SK-N-MC (cell line): ENCODE results near the gene WDR46.

Experiments
- DNase-seq: peaks from one replicate; pipeline ENCODE4 v3.0.0-alpha.2; 2011; ENCODE audit warnings: low read depth, low spot score
- H3K27ac ChIP-seq: fragments of 200-600 bp; sonication (generic); 2 replicates; pipeline ENCODE4 v1.5.1; 2016; ENCODE audit warnings: mixed run types
- H3K36me3 ChIP-seq: fragments of 200-600 bp; sonication (generic); 2 replicates; pipeline ENCODE4 v1.6.1; 2017; ENCODE audit warnings: antibody characterized with exemption, low read length, mixed read lengths; ENCODE audit not compliant: insufficient read depth
- H3K4me3 ChIP-seq: fragments of 200-600 bp; sonication (generic); 2 replicates; pipeline ENCODE4 v1.5.1; 2016
- H3K9ac ChIP-seq: fragments of 200-600 bp; sonication (generic); 2 replicates; pipeline ENCODE4 v1.8.0; 2017; ENCODE audit warnings: mixed run types, mixed read lengths; ENCODE audit not compliant: insufficient read length
- H3K9me3 ChIP-seq: fragments of 200-600 bp; sonication (generic); 2 replicates; pipeline ENCODE4 v1.6.1; 2017; ENCODE audit warnings: low read depth, mild to moderate bottlenecking, antibody characterized with exemption, low read length, moderate library complexity, mixed read lengths
- EZH2 ChIP-seq: fragments of 200-600 bp; sonication (generic); IDR thresholded peaks from one replicate; pipeline ENCODE4 v1.6.1; 2017; ENCODE audit warnings: antibody characterized with exemption
- FOXP2 ChIP-seq: optimal IDR thresholded peaks from 2 replicates; pipeline ENCODE3; 2011; ENCODE audit warnings: mild to moderate bottlenecking, moderate library complexity; ENCODE audit not compliant: insufficient read depth; ENCODE audit errors: extremely low read length, control extremely low read depth
- POLR2AphosphoS5 ChIP-seq: IDR thresholded peaks from 2 replicates; pipeline ENCODE4 v1.6.1; 2012; ENCODE audit warnings: mild to moderate bottlenecking, low read depth, low read length, borderline replicate concordance

Gene WDR46

DNA sequence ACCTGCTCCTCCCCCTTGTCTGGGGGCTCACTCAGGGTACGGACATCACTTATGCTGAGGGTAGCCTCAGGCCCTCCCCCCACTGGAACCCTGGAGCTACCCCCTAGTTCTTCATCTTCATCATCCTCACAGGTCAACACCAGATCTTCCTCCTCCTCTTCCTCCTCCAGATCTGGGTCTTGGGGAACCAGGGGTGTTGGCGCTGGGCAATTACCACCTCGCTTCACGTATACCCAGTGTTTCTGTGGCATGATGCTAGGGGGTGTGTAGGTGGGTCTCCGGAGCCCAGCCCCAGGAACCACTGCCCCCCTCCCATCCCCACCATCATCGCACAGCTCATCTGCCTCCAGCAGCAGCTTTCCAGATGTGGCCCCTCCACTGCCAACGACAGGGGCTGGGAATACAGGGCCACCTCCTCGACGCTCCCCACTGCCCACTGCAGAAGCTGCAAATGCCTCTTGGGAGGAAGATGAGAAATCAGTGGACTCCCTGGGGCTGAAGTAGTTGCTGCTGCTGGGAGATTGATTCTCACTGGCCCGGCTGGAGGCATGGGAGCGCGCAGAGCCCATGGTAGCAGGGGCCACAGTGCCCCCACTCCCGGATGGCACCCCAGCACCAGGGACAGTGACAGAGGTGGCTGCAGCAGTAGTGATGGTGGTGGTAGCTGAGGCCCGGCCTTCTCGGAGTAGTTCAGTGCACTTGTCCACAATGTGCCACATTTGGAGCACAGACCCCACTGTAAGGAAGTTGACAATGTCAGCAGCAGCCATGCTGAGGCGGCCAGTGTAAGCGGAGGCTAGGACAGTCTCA lies 27.0 kb upstream of the WDR46 start:
- H3K9me3 ChIP-seq = no peaks in the 10 kb centered on the region
- no peak for TF ChIP-seq POLR2AphosphoS5
- no peak for TF ChIP-seq EZH2
- no peak for TF ChIP-seq FOXP2
- H3K27ac ChIP-seq = no peak overlapping the region
- no peak for DNase-seq
- H3K36me3 ChIP-seq = peaks cover 28% of the 10 kb centered on the region
- H3K4me3 ChIP-seq = no peak overlapping the region
- no peak overlapping the region for H3K9ac ChIP-seq

DNA sequence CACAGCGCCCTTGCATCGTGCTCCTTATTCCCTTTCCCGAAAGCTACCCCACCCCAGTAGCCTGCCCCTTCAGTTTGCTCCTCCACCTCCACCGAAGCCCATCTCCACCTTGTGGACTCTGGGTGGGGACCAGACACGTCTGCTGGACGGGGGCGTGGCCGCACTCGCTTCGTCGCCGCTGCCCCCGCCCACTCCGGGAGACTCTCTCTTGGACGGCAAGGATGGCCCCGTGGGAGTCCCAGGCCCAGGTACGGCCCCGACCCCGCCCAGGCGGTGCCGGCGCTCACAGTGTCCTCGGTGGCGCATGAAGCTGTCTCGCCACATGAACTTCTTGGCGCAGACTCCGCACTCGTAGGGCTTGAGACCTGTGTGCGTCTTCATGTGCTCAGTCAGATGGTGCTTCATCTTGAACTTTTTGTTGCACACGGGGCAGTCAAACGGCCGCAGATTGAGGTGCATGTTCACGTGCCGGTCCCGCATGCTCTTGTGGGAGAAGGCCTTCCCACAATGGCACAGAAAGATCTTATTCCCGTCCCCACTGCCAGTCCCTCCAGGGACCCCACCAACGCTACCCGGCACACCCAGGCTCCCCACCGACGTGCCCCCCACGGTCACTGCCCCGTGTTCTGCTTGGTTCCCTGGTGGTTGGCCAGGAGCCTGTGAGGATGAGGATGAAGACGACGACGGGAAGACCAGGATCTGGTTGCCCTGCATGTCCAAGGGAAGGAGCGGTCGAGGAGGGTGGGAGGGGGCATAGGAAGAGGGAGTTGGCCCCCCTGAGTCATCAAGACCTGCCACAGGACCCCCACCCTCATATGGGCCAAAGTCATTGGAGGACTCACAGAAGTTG lies 26.1 kb upstream of the WDR46 start:
- DNase-seq = no peak
- Histone ChIP-seq H3K9ac (no peak overlapping the region), H3K4me3 (peak overlapping the region; percentile 96), H3K9me3 (no peaks in the 10 kb centered on the region), H3K27ac (no peak overlapping the region), H3K36me3 (peaks cover 20% of the 10 kb centered on the region)
- TF ChIP-seq FOXP2 (no peak), EZH2 (no peak), POLR2AphosphoS5 (no peak; the same call in 1 of the 2 replicates)

DNA sequence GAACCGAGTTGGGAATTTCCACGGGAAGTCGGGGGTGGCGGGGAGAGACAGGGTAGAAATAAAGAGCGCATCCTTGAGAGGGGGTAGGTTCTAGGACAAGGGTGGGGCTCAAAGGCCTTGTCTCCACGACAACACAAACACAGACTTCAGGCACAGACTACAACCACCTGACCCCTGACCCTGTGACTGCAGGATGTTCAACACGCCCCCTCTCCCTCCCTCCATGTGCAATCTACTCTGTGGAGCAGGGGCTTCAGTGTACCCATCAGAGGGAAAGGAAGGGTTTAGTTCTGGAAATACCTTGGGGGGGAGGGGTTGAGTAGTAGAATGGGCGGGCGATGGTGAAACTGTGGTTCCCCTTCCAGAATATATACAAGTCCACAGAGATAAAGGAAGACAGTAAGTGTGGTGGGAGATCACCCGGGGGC lies 25.5 kb upstream of the WDR46 start:
- no peaks in the 10 kb centered on the region for H3K9me3 ChIP-seq
- H3K27ac ChIP-seq = no peak overlapping the region
- TF ChIP-seq POLR2AphosphoS5 (peak; percentile 50), EZH2 (no peak)
- H3K4me3 ChIP-seq = peak overlapping the region; percentile 96
- H3K36me3 ChIP-seq = peaks cover 14% of the 10 kb centered on the region
- H3K9ac ChIP-seq = peak overlapping the region; percentile 85
- no peak for DNase-seq

DNA sequence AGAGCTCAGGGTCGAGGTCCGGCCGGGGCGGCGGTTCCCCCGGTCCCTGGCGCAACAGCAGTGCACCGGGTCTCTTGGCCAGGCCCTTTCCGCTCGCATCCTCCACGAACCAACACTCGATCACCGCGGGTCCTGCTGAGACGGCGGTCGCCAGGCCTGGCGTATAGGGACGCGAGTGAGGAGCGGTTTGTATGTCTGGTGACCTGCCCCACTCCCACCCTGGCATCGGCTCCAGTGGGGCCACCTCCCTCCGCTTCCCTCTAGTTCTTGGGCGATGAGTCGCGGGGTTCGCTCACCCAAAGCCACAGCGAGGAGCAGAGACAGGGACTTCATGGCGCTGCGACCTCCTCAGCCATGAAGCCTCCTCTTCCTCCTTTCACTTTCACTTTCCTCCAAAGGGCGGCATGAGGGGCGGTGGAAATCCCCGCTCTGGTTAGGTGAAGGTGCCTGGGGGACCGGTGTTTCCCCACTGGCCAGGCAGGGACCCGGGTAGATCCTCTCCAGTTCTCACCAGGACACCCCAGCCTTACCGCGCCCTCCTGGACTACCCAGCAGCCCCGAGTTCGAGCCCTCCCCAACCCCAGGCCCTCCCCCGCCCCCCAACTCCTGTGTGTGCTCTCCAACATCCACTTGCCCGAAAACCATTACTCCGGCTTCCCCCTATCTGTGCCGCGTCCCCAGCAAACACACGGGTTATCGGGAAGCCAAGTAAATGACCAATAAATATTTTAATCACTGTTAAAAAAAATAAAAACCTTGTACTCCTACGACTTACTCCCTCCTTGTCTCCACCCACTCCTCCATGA lies 24.9 kb upstream of the WDR46 start, which contains the start of gene TAPBP:
TSS of gene TAPBP (minus strand) at position 370 of the 806 bp plus-strand sequence. CDS start at position 333, 37 bp downstream.
- Histone ChIP-seq H3K9me3 (no peaks in the 10 kb centered on the region), H3K9ac (peak within 1 kb of the TSS; percentile 85), H3K36me3 (peaks cover 8% of the 10 kb centered on the region), H3K4me3 (peak within 1 kb of the TSS; percentile 96), H3K27ac (peak within 1 kb of the TSS; percentile 69)
- TF ChIP-seq EZH2 (no peak), POLR2AphosphoS5 (0 out of 2 replicates have a peak, but pooled peaks have one; percentile 12), FOXP2 (no peak)
- no peak for DNase-seq

DNA sequence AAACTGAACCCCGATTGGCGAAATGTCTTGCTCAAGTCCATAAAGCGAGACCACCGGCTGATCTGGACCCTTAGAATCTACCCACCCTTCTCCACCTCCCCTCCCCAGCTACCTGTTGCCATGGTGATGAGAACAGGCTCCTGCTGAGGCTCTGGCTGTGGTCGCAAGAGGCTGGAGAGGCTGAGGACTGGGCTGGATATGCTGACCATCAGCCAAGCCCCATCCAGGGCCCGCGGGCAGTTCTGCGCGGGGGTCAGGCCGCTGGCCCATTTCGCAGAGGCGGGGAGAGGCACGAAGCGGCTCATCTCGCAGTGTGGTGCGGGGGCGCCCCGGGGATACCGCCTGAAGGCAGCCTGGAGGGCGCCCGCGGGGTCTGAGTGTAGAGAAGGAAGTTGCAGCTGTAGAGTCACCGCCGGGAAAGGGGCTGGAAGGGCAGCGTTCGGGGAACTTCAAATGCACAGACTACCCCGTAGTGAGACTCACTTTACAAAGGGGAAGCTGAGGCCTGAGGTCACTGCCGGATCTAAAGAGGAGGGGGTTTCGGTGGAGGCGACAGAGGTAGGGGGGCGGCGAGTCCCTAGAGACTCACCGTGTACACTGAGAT lies 24.2 kb upstream of the WDR46 start:
- Histone ChIP-seq H3K27ac (peak overlapping the region; percentile 69), H3K9me3 (no peaks in the 10 kb centered on the region), H3K36me3 (peaks cover under 1% of the 10 kb centered on the region; the same call in 1 of the 2 replicates), H3K9ac (peak overlapping the region; percentile 85), H3K4me3 (peak overlapping the region; percentile 96)
- no peak for DNase-seq
- peak; percentile 29 for TF ChIP-seq POLR2AphosphoS5
- no peak for TF ChIP-seq EZH2
- TF ChIP-seq FOXP2 = no peak

DNA sequence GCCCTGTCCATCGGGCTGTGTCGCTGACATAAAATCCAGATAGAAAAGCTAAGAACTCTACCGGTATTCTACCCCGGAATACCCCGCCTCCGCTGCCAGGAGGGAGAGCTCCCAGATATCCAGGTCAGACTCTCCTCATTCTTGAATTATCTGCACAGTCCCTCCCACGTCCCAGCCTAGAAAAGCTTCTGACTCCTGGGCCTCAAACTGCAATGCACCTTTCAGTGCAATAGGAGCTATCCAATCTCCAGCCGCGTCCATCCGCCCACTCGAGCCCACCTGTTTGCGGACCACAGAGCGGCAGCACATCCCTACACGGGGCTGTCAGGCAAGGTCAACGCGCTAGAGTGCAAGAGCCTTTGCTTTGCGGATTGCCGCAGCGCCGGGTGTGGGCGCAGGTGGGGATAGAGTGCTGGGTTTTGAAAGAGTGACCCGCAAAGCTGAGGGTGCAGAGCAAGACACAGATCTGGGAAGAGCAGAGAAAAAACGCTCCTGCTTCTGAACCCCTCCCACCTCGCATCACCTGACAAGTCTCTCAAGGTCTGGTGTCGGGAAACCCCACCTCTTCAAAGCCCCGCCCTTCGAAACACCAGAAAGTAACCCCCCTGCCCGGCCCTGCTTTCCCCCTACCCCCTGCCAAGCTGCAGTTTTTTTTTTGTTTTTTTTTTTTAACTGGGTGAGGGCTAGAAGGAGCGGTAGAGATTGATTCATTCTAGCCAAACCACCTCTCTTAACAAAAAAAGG lies 23.5 kb upstream of the WDR46 start:
- Histone ChIP-seq H3K4me3 (peak overlapping the region; percentile 96), H3K27ac (peak overlapping the region; percentile 74), H3K36me3 (no peaks in the 10 kb centered on the region), H3K9ac (peak overlapping the region; percentile 85), H3K9me3 (no peaks in the 10 kb centered on the region)
- TF ChIP-seq FOXP2 (no peak), POLR2AphosphoS5 (no peak), EZH2 (no peak)
- no peak for DNase-seq

DNA sequence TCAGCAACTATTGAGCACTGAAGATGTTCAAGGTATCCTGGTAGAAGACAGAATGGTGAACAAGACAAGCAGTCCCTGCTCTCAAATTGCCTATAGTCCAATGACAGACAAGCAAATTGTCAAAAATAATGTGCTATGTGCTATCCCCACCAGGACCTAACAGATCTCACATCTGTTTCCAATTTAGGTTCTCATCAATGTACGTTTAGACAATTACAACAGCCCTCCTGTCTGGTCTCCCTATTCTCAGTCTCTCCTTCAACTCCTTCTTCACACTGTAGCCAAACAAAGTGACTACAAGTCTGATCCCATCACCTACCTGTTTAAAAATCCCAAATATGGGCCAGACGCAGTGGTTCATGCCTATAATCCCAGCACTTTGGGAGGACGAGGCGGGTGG lies 17.3 kb upstream of the WDR46 start:
- TF ChIP-seq EZH2 (no peak), POLR2AphosphoS5 (no peak), FOXP2 (no peak)
- H3K9ac ChIP-seq = no peak overlapping the region
- no peak overlapping the region for H3K27ac ChIP-seq
- H3K4me3 ChIP-seq = no peak overlapping the region
- no peaks in the 10 kb centered on the region for H3K9me3 ChIP-seq
- no peak for DNase-seq
- no peaks in the 10 kb centered on the region for H3K36me3 ChIP-seq
